GM23338 (cell line): ENCODE measurements around the gene CLIC3.

ENCODE experiments used
- EZH2 ChIP-seq: fragments of 200-600 bp; sonication (generic); IDR thresholded peaks from one replicate; pipeline ENCODE4 v1.8.0; 2017; ENCODE audit warnings: antibody characterized with exemption, mild to moderate bottlenecking, low read depth; ENCODE audit not compliant: unreplicated experiment
- EZH2phosphoT487 ChIP-seq: fragments of 200-600 bp; sonication (generic); IDR thresholded peaks from one replicate; pipeline ENCODE4 v1.8.1; 2018; ENCODE audit warnings: antibody characterized with exemption; ENCODE audit not compliant: unreplicated experiment
- JUNB ChIP-seq: IDR thresholded peaks from one replicate; pipeline ENCODE4 v1.6.1; 2016; ENCODE audit warnings: antibody characterized with exemption; ENCODE audit not compliant: unreplicated experiment
- POLR2AphosphoS5 ChIP-seq: IDR thresholded peaks from 2 replicates; pipeline ENCODE4 v1.6.1; 2016; ENCODE audit warnings: antibody characterized with exemption, low read depth
- REST ChIP-seq: IDR thresholded peaks from one replicate; pipeline ENCODE4 v1.6.1; 2018; ENCODE audit warnings: antibody characterized with exemption; ENCODE audit not compliant: unreplicated experiment
- STAT1 ChIP-seq: IDR thresholded peaks from one replicate; pipeline ENCODE4 v1.6.1; 2016; ENCODE audit warnings: antibody characterized with exemption; ENCODE audit not compliant: unreplicated experiment
- ZNF114 ChIP-seq: fragments of 250-450 bp; sonication (Bioruptor Pico); IDR thresholded peaks from 2 replicates; pipeline ENCODE4 v1.5.0; 2020; ENCODE audit warnings: mild to moderate bottlenecking, moderate library complexity
- ZNF462 ChIP-seq: fragments of 250-450 bp; sonication (Bioruptor Pico); IDR thresholded peaks from 2 replicates; pipeline ENCODE4 v1.5.0; 2020; ENCODE audit warnings: mild to moderate bottlenecking, moderate library complexity
- TF ChIP-seq, protein P1 (sequence below), 2 experiments: fragments of 200-600 bp in 1 of 2; sonication (generic) in 1 of 2; conservative IDR thresholded peaks; 2 replicates each; pipeline versions ENCODE4 v1.5.1 to v1.6.1; 2016 to 2017; ENCODE audit warnings: antibody characterized with exemption in 2 of 2, low read depth in 2 of 2, mild to moderate bottlenecking in 2 of 2, moderate library complexity in 1 of 2

DNA sequence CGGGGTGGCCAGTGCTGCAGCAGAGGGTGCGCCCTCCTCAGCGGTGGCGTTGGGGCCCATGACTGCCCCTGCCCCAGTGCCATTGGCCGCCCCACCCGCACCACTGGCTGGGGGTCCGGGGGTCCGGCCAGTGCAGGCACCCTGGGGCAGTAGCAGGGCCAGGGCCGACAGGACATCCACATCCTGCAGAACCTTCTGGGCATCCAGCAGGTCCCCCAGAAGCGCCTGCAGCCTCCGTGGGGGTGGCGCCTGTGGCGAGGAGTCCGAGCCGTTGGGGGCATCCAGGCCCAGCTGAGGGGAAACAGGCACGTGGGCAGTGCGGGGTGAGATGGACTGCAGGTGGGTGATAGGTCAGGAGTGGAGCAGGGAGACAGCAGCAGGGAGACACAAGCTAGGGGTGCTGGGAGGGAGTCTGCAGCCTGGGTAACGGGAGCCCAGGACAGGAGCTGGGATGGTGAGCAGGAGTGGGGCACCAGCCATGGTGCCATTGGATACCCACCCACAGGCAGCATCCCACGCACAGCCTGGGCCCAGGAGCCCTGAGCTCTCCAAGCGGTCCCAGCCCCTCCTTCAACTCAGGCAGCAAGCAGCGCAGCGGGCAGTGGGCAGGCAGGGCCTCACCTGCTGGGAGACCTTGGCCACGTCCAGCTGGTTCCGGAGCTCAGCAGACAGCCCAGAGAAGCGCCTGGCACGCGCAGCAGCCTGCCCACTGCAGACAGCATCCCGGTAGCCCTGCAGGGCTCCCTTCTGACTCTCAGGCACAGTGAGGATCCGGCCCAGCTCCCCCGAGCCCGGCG lies 24.6 kb upstream of the CLIC3 start:
- TF ChIP-seq, protein P1, sequence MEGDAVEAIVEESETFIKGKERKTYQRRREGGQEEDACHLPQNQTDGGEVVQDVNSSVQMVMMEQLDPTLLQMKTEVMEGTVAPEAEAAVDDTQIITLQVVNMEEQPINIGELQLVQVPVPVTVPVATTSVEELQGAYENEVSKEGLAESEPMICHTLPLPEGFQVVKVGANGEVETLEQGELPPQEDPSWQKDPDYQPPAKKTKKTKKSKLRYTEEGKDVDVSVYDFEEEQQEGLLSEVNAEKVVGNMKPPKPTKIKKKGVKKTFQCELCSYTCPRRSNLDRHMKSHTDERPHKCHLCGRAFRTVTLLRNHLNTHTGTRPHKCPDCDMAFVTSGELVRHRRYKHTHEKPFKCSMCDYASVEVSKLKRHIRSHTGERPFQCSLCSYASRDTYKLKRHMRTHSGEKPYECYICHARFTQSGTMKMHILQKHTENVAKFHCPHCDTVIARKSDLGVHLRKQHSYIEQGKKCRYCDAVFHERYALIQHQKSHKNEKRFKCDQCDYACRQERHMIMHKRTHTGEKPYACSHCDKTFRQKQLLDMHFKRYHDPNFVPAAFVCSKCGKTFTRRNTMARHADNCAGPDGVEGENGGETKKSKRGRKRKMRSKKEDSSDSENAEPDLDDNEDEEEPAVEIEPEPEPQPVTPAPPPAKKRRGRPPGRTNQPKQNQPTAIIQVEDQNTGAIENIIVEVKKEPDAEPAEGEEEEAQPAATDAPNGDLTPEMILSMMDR (conservative IDR thresholded peaks at IDR 0.05; ENCODE audit: low read depth in 2 of 2) = no peak
- TF ChIP-seq EZH2phosphoT487 = no peak
- no peak for TF ChIP-seq STAT1
- no peak for TF ChIP-seq ZNF114 (CRISPR knock-in tag)
- no peak for TF ChIP-seq POLR2AphosphoS5
- no peak for TF ChIP-seq JUNB
- TF ChIP-seq REST = no peak
- TF ChIP-seq EZH2 = no peak
- no peak for TF ChIP-seq ZNF462 (CRISPR knock-in tag)
